HCT116 (cell line): Measurements from ENCODE around the gene NXPE2. TPM values are rescaled to one million over a fixed set of nuclear protein-coding genes. Genes with fewer than 3 reads are reported as not detected.

ENCODE experiments used
- ATAC-seq: fragments of 200-7000 bp; cut with Tn5 transposase; 2 replicates; pipeline ENCODE4 v1.9.1; 2020; ENCODE audit warnings: mild to moderate bottlenecking, moderate library complexity
- BruUV-seq: library from RNA; stranded (reverse); fragments of 400-500 nt; replicated peaks from 2 replicates; lab custom pipeline; 2021; lab: Mats Ljungman, UMichigan
- CTCF ChIA-PET: fragments of 300-600 bp; sonication (Branson Sonifier 250); formaldehyde crosslinking; loops from one replicate; lab custom pipeline; 2021; ENCODE audit warnings: antibody characterized with exemption; lab: Charles Lee
- POLR2A ChIA-PET: fragments of 300-600, 350-600 bp; sonication (Branson Sonifier 250); formaldehyde crosslinking; loops from one replicate; lab custom pipeline; 2021; ENCODE audit warnings: antibody characterized with exemption; lab: Charles Lee
- RAD21 ChIA-PET, 2 experiments: fragments of 300-600 bp; sonication (Branson Sonifier 250); formaldehyde crosslinking; loops; one replicate each; lab custom pipeline; 2023; ENCODE audit warnings: low total read pairs in 2 of 2; ENCODE audit not compliant: uncharacterized antibody in 2 of 2, unreplicated experiment in 2 of 2, low non-redundant PET in 1 of 2; lab: Charles Lee
- DNase-seq: peaks from one replicate; pipeline ENCODE4 v3.0.0-alpha.2; 2010; ENCODE audit warnings: low read depth, low spot score
- H2AFZ ChIP-seq: fragments of 200-600 bp; shearing (Covaris generic), sonication (generic); 2 replicates; pipeline ENCODE4 v1.6.1; 2017; ENCODE audit warnings: low read depth, mixed run types, mixed read lengths, antibody characterized with exemption, low read length; ENCODE audit not compliant: poor library complexity, severe bottlenecking
- H3K27ac ChIP-seq: 2 replicates; pipeline ENCODE4 v1.5.1; 2012; ENCODE audit warnings: low read depth, low read length
- H3K27me3 ChIP-seq: fragments of 200-600 bp; sonication (generic); 2 replicates; pipeline ENCODE4 v1.6.1; 2016; ENCODE audit warnings: mixed run types, low read length, mixed read lengths; ENCODE audit not compliant: insufficient read depth
- H3K36me3 ChIP-seq, 2 experiments: fragments of 200-500 bp in 1 of 2; fragments of 200-600 bp in 1 of 2; sonication (Bioruptor generic) in 1 of 2; sonication (generic) in 1 of 2; 2 replicates each; pipeline versions ENCODE4 v1.5.1 to v1.6.1; 2014 to 2016; ENCODE audit warnings: low read length in 2 of 2, inconsistent platforms in 1 of 2, mixed read lengths in 1 of 2, mixed run types in 1 of 2; ENCODE audit not compliant: insufficient read depth in 2 of 2, control insufficient read depth in 1 of 2
- H3K4me1 ChIP-seq, 2 experiments: fragments of 200-600 bp in 1 of 2; sonication (generic) in 1 of 2; 2 replicates each; pipeline versions ENCODE4 v1.5.1 to v1.6.1; 2012 to 2017; ENCODE audit warnings: low read length in 2 of 2, inconsistent platforms in 1 of 2, mild to moderate bottlenecking in 1 of 2, mixed read lengths in 1 of 2, mixed run types in 1 of 2, moderate library complexity in 1 of 2; ENCODE audit not compliant: insufficient read depth in 2 of 2, control insufficient read depth in 1 of 2
- H3K4me2 ChIP-seq: fragments of 200-600 bp; sonication (generic); 2 replicates; pipeline ENCODE4 v1.6.1; 2017; ENCODE audit warnings: mixed run types, low read length, mixed read lengths
- H3K4me3 ChIP-seq, 2 experiments: fragments of 200-600 bp in 1 of 2; sonication (generic) in 1 of 2; replicated peaks in 1 of 2; 2 replicates each; pipeline ENCODE4 v1.5.1; 2011 to 2016; ENCODE audit warnings: low read length in 2 of 2, control low read depth in 1 of 2, low read depth in 1 of 2, mild to moderate bottlenecking in 1 of 2, mixed read lengths in 1 of 2, mixed run types in 1 of 2
- H3K79me2 ChIP-seq: fragments of 200-600 bp; sonication (generic); 2 replicates; pipeline ENCODE4 v1.6.1; 2017; ENCODE audit warnings: mild to moderate bottlenecking, mixed run types, low read length, moderate library complexity, mixed read lengths; ENCODE audit not compliant: insufficient read depth
- H3K9ac ChIP-seq: fragments of 200-600 bp; sonication (generic); 2 replicates; pipeline ENCODE4 v1.6.1; 2016; ENCODE audit warnings: low read length, mixed read lengths
- H3K9me2 ChIP-seq: fragments of 200-600 bp; sonication (generic), shearing (Covaris generic); 2 replicates; pipeline ENCODE4 v1.6.1; 2017; ENCODE audit warnings: mixed run types, mild to moderate bottlenecking, moderate library complexity; ENCODE audit not compliant: insufficient read depth
- H3K9me3 ChIP-seq, 2 experiments: fragments of 200-500 bp in 1 of 2; fragments of 200-600 bp in 1 of 2; sonication (Bioruptor generic) in 1 of 2; sonication (generic) in 1 of 2; 2 replicates each; pipeline ENCODE4 v1.6.1; 2014 to 2017; ENCODE audit warnings: low read length in 2 of 2, mixed read lengths in 2 of 2, inconsistent platforms in 1 of 2, low read depth in 1 of 2, mild to moderate bottlenecking in 1 of 2, mixed run types in 1 of 2, moderate library complexity in 1 of 2; ENCODE audit not compliant: control insufficient read depth in 1 of 2, insufficient read depth in 1 of 2
- H4K20me1 ChIP-seq: fragments of 200-600 bp; sonication (generic), shearing (Covaris generic); 2 replicates; pipeline ENCODE4 v1.6.1; 2017; ENCODE audit warnings: mixed run types, mild to moderate bottlenecking, moderate library complexity; ENCODE audit not compliant: insufficient read depth
- ELF1 ChIP-seq: IDR thresholded peaks from 2 replicates; pipeline ENCODE4 v1.6.1; 2012; ENCODE audit warnings: low read depth, borderline replicate concordance
- EZH2 ChIP-seq: fragments of 200-600 bp; sonication (generic); IDR thresholded peaks from 2 replicates; pipeline ENCODE4 v1.6.1; 2017; ENCODE audit warnings: antibody characterized with exemption, mixed run types
- ZFX ChIP-seq: fragments of 450-650 bp; IDR thresholded peaks from 2 replicates; pipeline ENCODE4 v1.6.1; 2017
- ZNF274 ChIP-seq: fragments of 200-500 bp; sonication (Bioruptor generic); IDR thresholded peaks from 2 replicates; pipeline ENCODE4 v1.6.1; 2014; ENCODE audit warnings: mild to moderate bottlenecking, low read depth, low read length, inconsistent platforms
- intact Hi-C: fragments of 100-400 bp; cut with micrococcal nuclease; formaldehyde crosslinking; loops from 2 replicates; pipeline ENCODE4 v1.10.0; 2022
- total RNA-seq: library from RNA; stranded (reverse); gene quantifications from one replicate; pipeline ENCODE4 v1.2.1, GENCODE V29; 2021; ENCODE audit not compliant: unreplicated experiment
- TF ChIP-seq, protein P1 (sequence below), 3 experiments: fragments of 200-600 bp in 1 of 3; sonication (generic) in 1 of 3; IDR thresholded peaks in 2 of 3; conservative IDR thresholded peaks in 1 of 3; 2 replicates each; pipeline ENCODE4 v1.5.1; 2012 to 2017; ENCODE audit warnings: low read depth in 2 of 3, low read length in 2 of 3, antibody characterized with exemption in 1 of 3, borderline replicate concordance in 1 of 3, control low read depth in 1 of 3, mild to moderate bottlenecking in 1 of 3, mixed read lengths in 1 of 3, mixed run types in 1 of 3, moderate library complexity in 1 of 3; ENCODE audit not compliant: insufficient read depth in 1 of 3
- TF ChIP-seq, protein P2 (sequence below): IDR thresholded peaks from 2 replicates; pipeline ENCODE4 v1.6.1; 2012; ENCODE audit warnings: low read depth

Gene NXPE2
- total RNA-seq, 1 experiment from 2014 or later: not detected

- ATAC-seq: no peak
- H3K79me2 ChIP-seq: no peaks in the 10 kb centered on the region
Observed at GRCh38 chr11:114650661-114651060, 27.7 kb upstream of the NXPE2 start.

More at GRCh38 chr11:114650661-114651060, 27.7 kb upstream of the NXPE2 start:
- no peak overlapping the region for H3K9ac ChIP-seq
- H3K4me1 ChIP-seq: no peaks in the 10 kb centered on the region
- H3K36me3 ChIP-seq: no peaks in the 10 kb centered on the region
- no peak overlapping the region for H3K27ac ChIP-seq
- no peak overlapping the region for H3K4me2 ChIP-seq
- no peak overlapping the region for H2AFZ ChIP-seq
- no peaks in the 10 kb centered on the region for H3K9me3 ChIP-seq
- H3K4me3 ChIP-seq: no peak overlapping the region
- no peaks in the 10 kb centered on the region for H4K20me1 ChIP-seq
- BruUV-seq: no TSS peak
- CTCF ChIA-PET: no interaction called here
- no peaks in the 10 kb centered on the region for H3K27me3 ChIP-seq
- no peak for DNase-seq
- intact Hi-C loops: no loop called here
- POLR2A ChIA-PET: no interaction called here
- H3K9me2 ChIP-seq: no peaks in the 10 kb centered on the region
- RAD21 ChIA-PET: no interaction called here
- no peak for TF ChIP-seq ELF1
- TF ChIP-seq, protein P1, sequence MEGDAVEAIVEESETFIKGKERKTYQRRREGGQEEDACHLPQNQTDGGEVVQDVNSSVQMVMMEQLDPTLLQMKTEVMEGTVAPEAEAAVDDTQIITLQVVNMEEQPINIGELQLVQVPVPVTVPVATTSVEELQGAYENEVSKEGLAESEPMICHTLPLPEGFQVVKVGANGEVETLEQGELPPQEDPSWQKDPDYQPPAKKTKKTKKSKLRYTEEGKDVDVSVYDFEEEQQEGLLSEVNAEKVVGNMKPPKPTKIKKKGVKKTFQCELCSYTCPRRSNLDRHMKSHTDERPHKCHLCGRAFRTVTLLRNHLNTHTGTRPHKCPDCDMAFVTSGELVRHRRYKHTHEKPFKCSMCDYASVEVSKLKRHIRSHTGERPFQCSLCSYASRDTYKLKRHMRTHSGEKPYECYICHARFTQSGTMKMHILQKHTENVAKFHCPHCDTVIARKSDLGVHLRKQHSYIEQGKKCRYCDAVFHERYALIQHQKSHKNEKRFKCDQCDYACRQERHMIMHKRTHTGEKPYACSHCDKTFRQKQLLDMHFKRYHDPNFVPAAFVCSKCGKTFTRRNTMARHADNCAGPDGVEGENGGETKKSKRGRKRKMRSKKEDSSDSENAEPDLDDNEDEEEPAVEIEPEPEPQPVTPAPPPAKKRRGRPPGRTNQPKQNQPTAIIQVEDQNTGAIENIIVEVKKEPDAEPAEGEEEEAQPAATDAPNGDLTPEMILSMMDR (IDR thresholded peaks at IDR 0.05 in 2 of 3, conservative IDR thresholded peaks at IDR 0.05 in 1 of 3; ENCODE audit: borderline replicate concordance in 1 of 3, insufficient read depth in 1 of 3, low read depth in 2 of 3, low read length in 2 of 3): no peak
- TF ChIP-seq EZH2: no peak
- TF ChIP-seq ZFX: no peak
- TF ChIP-seq, protein P2, sequence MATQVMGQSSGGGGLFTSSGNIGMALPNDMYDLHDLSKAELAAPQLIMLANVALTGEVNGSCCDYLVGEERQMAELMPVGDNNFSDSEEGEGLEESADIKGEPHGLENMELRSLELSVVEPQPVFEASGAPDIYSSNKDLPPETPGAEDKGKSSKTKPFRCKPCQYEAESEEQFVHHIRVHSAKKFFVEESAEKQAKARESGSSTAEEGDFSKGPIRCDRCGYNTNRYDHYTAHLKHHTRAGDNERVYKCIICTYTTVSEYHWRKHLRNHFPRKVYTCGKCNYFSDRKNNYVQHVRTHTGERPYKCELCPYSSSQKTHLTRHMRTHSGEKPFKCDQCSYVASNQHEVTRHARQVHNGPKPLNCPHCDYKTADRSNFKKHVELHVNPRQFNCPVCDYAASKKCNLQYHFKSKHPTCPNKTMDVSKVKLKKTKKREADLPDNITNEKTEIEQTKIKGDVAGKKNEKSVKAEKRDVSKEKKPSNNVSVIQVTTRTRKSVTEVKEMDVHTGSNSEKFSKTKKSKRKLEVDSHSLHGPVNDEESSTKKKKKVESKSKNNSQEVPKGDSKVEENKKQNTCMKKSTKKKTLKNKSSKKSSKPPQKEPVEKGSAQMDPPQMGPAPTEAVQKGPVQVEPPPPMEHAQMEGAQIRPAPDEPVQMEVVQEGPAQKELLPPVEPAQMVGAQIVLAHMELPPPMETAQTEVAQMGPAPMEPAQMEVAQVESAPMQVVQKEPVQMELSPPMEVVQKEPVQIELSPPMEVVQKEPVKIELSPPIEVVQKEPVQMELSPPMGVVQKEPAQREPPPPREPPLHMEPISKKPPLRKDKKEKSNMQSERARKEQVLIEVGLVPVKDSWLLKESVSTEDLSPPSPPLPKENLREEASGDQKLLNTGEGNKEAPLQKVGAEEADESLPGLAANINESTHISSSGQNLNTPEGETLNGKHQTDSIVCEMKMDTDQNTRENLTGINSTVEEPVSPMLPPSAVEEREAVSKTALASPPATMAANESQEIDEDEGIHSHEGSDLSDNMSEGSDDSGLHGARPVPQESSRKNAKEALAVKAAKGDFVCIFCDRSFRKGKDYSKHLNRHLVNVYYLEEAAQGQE: no peak
- TF ChIP-seq ZNF274: no peak
